ENCODE data around the gene OR51A2. TPM values are rescaled to one million over a fixed set of nuclear protein-coding genes. Genes with fewer than 3 reads are reported as not detected.

Gene OR51A2
- total RNA-seq, 4 donors from 2014 or later, result not detected

GRCh38 chr11:4936745-4937144 is 18.8 kb downstream of the OR51A2 start:
- Histone ChIP-seq H3K4me3 (no peak overlapping the region), H3K4me1 (no peaks in the 10 kb centered on the region), H3K27ac (no peak overlapping the region), H3K27me3 (no peaks in the 10 kb centered on the region), H3K36me3 (no peaks in the 10 kb centered on the region), H3K9me3 (no peaks in the 10 kb centered on the region)
- DNase-seq, result no peak
- in situ Hi-C loops (cut with MboI; ENCODE audit: low pct_ligation_motif_present in 1 of 4, low pct_unique_long_range_greater_than_20kb in 1 of 4, low sequenced_read_pairs in 3 of 4), result no loop called here
- TF ChIP-seq POLR2A (IDR thresholded peaks at IDR 0.05) (no peak), CTCF (IDR thresholded peaks at IDR 0.05) (no peak)
- intact Hi-C loops (cut with DNase I; ENCODE audit: low total_unique reads), result no loop called here
- WGBS, 2 donors (ENCODE audit: low coverage in 1 of 2), result 76 to 78% methylated on average over 3 of the region's 3 CpGs

- DNase-seq, result no peak
- no peak overlapping the region for H3K27ac ChIP-seq
- WGBS, 2 donors (ENCODE audit: low coverage in 1 of 2), result 48 to 51% methylated on average over 4 of the region's 4 CpGs
- in situ Hi-C loops (cut with MboI; ENCODE audit: low pct_ligation_motif_present in 1 of 4, low pct_unique_long_range_greater_than_20kb in 1 of 4, low sequenced_read_pairs in 3 of 4), result no loop called here
- no peaks in the 10 kb centered on the region for H3K36me3 ChIP-seq
- H3K27me3 ChIP-seq, result no peaks in the 10 kb centered on the region
- TF ChIP-seq POLR2A (IDR thresholded peaks at IDR 0.05) (no peak), EP300 (IDR thresholded peaks at IDR 0.05; ENCODE audit: low read depth) (no peak), CTCF (IDR thresholded peaks at IDR 0.05) (no peak), POLR2AphosphoS5 (IDR thresholded peaks at IDR 0.05) (no peak)
- H3K4me1 ChIP-seq, result no peaks in the 10 kb centered on the region
- intact Hi-C loops (cut with DNase I; ENCODE audit: low total_unique reads), result no loop called here
- H3K4me3 ChIP-seq, result no peak overlapping the region
- H3K9me3 ChIP-seq, result no peaks in the 10 kb centered on the region
Measured at GRCh38 chr11:4932751-4933150, 22.8 kb downstream of the OR51A2 start.

- no peak for DNase-seq
- Histone ChIP-seq H3K9me3 (no peaks in the 10 kb centered on the region), H3K27ac (no peak overlapping the region), H3K27me3 (no peaks in the 10 kb centered on the region), H3K4me3 (no peak overlapping the region), H3K36me3 (no peaks in the 10 kb centered on the region), H3K4me1 (no peaks in the 10 kb centered on the region)
- intact Hi-C loops (cut with DNase I; ENCODE audit: low total_unique reads), result no loop called here
- TF ChIP-seq POLR2A (IDR thresholded peaks at IDR 0.05) (no peak), POLR2AphosphoS5 (IDR thresholded peaks at IDR 0.05) (no peak), EP300 (IDR thresholded peaks at IDR 0.05; ENCODE audit: low read depth) (no peak), CTCF (IDR thresholded peaks at IDR 0.05) (no peak)
- in situ Hi-C loops (cut with MboI; ENCODE audit: low pct_ligation_motif_present in 1 of 4, low pct_unique_long_range_greater_than_20kb in 1 of 4, low sequenced_read_pairs in 3 of 4), result no loop called here
Measured at GRCh38 chr11:4926608-4927007, 28.9 kb downstream of the OR51A2 start.

GRCh38 chr11:4924239-4924638 is 31.3 kb downstream of the OR51A2 start, which contains the start of gene OR51G1:
Gene OR51G1, minus strand, starts transcription at chr11:4924339. Its CDS starts 0 bp downstream, at chr11:4924339.
- Histone ChIP-seq H3K27ac (no peak within 1 kb of the TSS), H3K36me3 (no peaks in the 10 kb centered on the region), H3K4me3 (no peak within 1 kb of the TSS), H3K27me3 (no peaks in the 10 kb centered on the region), H3K4me1 (no peaks in the 10 kb centered on the region), H3K9me3 (no peaks in the 10 kb centered on the region)
- no peak for DNase-seq
- intact Hi-C loops (cut with DNase I; ENCODE audit: low total_unique reads), result no loop called here
- TF ChIP-seq POLR2AphosphoS5 (IDR thresholded peaks at IDR 0.05) (no peak), CTCF (IDR thresholded peaks at IDR 0.05) (no peak), EP300 (IDR thresholded peaks at IDR 0.05; ENCODE audit: low read depth) (no peak), POLR2A (IDR thresholded peaks at IDR 0.05) (no peak)
- 86 to 88% methylated on average over 1 of the region's 1 CpG for WGBS, 2 donors (ENCODE audit: low coverage in 1 of 2)
- in situ Hi-C loops (cut with MboI; ENCODE audit: low pct_ligation_motif_present in 1 of 4, low pct_unique_long_range_greater_than_20kb in 1 of 4, low sequenced_read_pairs in 3 of 4), result loop anchor here in 1 of 4 donors (25.0 kb wide), 1 partner anchor 88 kb away; no protein-coding TSS in a partner anchor
